Activated CD4-positive, alpha-beta T cell treated with anti-CD3 and anti-CD28 coated beads, Interleukin-2, amount 10 ng/mL, durations not matched to agents 24 days and 14 days (primary cell): ENCODE measurements around the gene E4F1. TPM values are rescaled to one million over a fixed set of nuclear protein-coding genes. Genes with fewer than 3 reads are reported as not detected.
A peak's percentile ranks its signal among the peaks of the same experiment; 100 is the strongest.
"Not testable (repeated sequence)": the region's sequence is repeated elsewhere in the genome, so short reads cannot be mapped to it uniquely, and the experiment has no call there.

ENCODE experiments used
- DNase-seq: peaks from one replicate; pipeline ENCODE4 v3.0.0; 2022
- H3K27ac Mint-ChIP-seq: one replicate; pipeline ENCODE4 v1.8.0; 2022; ENCODE audit warnings: mild to moderate bottlenecking, mixed read lengths
- H3K27me3 Mint-ChIP-seq: one replicate; pipeline ENCODE4 v1.8.0; 2022; ENCODE audit warnings: mixed read lengths
- H3K36me3 Mint-ChIP-seq: one replicate; pipeline ENCODE4 v1.8.0; 2022; ENCODE audit warnings: low read depth, mild to moderate bottlenecking, mixed read lengths
- H3K4me1 Mint-ChIP-seq: one replicate; pipeline ENCODE4 v1.8.0; 2021; ENCODE audit warnings: mixed read lengths
- H3K4me3 Mint-ChIP-seq: one replicate; pipeline ENCODE4 v1.8.0; 2022; ENCODE audit warnings: mild to moderate bottlenecking, moderate library complexity, mixed read lengths
- H3K9me3 Mint-ChIP-seq: one replicate; pipeline ENCODE4 v1.8.0; 2021; ENCODE audit warnings: mixed read lengths
- intact Hi-C: fragments of 100-400 bp; cut with micrococcal nuclease; formaldehyde crosslinking; loops from one replicate; pipeline ENCODE4 v1.15.1; 2023
- total RNA-seq: library from RNA; stranded (reverse); gene quantifications from 2 replicates; pipeline ENCODE4 v1.2.3, GENCODE V29; 2022

Gene E4F1
- total RNA-seq, 1 donor from 2014 or later: 33.4 TPM

DNA sequence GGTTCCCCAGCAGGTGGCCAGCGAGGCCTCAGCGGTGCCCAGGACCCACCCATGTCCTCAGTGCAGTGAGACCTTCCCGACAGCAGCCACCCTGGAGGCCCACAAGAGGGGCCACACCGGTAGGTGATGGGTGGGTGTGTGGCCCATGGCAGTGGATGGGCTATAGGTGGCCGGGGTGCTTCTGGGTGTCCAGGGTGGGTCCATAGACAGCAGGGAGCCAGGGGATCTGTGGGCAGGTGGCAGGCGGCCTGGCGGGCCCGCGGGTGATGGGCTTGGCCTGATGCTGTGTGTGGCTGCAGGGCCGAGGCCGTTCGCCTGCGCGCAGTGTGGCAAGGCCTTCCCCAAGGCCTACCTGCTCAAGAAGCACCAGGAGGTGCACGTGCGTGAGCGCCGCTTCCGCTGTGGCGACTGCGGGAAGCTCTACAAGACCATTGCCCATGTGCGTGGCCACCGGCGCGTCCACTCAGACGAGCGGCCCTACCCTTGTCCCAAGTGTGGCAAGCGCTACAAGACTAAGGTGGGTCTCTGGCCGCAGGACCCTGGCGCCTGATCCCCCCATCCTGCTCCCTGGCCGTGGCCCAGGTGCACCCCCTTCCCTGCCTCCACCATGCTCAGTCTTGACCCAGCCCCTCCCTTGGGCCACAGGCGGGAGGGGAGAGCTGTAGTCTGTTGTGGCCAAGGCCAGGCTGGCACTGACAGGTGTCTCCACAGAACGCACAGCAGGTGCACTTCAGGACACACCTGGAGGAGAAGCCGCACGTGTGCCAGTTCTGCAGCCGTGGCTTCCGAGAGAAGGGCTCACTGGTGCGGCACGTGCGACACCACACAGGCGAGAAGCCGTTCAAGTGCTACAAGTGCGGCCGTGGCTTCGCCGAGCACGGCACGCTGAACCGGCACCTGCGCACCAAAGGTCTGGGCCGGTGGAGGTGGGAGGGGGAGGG, 10.8 kb downstream of the E4F1 start:
- intact Hi-C loops: no loop called here
- no peaks in the 10 kb centered on the region for H3K9me3 Mint-ChIP-seq
- peaks cover 19% of the 10 kb centered on the region for H3K36me3 Mint-ChIP-seq
- no peaks in the 10 kb centered on the region for H3K4me1 Mint-ChIP-seq
- H3K27me3 Mint-ChIP-seq: no peaks in the 10 kb centered on the region
- no peak overlapping the region for H3K27ac Mint-ChIP-seq
- no peak overlapping the region for H3K4me3 Mint-ChIP-seq
- DNase-seq: no peak

DNA sequence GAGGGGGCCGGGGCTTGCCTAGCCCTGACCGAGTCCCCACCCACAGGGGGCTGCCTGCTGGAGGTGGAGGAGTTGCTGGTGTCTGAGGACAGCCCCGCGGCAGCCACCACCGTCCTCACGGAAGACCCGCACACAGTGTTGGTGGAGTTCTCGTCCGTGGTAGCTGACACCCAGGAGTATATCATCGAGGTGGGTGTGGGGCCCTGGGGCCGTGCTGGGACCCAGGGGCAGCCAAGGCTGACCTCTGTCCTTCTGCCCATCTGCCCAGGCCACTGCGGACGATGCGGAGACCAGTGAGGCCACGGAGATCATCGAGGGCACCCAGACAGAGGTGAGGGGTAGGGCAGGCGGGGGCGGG, 11.4 kb downstream of the E4F1 start:
- intact Hi-C loops: no loop called here
- no peaks in the 10 kb centered on the region for H3K4me1 Mint-ChIP-seq
- no peak for DNase-seq
- H3K36me3 Mint-ChIP-seq: peaks cover 19% of the 10 kb centered on the region
- H3K27ac Mint-ChIP-seq: no peak overlapping the region
- H3K27me3 Mint-ChIP-seq: no peaks in the 10 kb centered on the region
- H3K4me3 Mint-ChIP-seq: no peak overlapping the region
- H3K9me3 Mint-ChIP-seq: no peaks in the 10 kb centered on the region

DNA sequence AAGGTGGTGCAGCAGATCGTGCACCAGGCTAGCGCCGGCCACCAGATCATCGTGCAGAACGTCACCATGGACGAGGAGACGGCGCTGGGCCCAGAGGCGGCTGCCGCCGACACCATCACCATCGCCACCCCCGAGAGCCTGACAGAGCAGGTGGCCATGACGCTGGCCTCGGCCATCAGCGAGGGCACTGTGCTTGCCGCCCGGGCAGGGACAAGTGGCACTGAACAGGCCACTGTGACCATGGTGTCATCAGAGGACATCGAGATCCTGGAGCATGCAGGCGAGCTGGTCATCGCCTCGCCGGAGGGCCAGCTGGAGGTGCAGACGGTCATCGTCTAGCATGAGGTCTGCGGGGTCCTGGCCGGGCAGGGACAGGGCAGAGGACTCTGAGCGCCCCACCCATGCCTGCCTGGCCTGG, 11.9 kb downstream of the E4F1 start:
- Mint-ChIP-seq H3K4me3 (no peak overlapping the region), H3K9me3 (no peaks in the 10 kb centered on the region), H3K27me3 (no peaks in the 10 kb centered on the region), H3K27ac (peak overlapping the region; percentile 25), H3K36me3 (peaks cover 15% of the 10 kb centered on the region), H3K4me1 (no peaks in the 10 kb centered on the region)
- no peak for DNase-seq
- intact Hi-C loops: no loop called here

DNA sequence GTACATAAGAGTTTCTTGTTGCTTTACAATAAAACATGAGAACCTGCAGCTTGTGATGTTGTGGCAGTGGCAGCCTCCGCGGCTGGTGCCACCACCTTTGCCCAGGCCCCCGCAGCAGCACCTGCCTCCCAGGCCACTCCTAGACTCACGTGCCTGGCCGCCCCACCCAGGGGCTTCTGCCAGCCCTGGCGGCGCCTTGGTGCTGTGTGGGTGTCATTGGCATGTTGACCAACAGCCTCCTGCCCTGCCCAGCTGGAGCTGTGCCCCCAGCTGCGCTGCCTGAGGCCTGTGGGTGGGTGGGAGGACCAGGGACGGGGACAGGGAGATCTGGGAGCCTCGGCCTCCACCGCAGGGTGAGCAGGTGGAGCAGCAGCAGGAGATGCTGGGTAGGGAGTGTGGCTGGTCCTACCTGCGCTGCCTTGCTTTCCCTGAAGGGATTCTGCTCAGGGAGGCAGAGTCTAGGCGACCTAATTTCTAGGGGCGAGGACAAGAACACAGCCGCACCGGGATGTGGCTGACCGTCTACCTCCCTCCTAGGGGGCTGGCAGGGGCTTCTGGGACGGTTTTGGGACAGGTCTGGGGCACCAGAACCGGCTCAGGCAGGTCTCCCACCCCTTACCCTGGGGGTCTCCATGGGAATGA, 12.4 kb downstream of the E4F1 start:
- Mint-ChIP-seq H3K27me3 (no peaks in the 10 kb centered on the region), H3K9me3 (no peaks in the 10 kb centered on the region), H3K27ac (no peak overlapping the region), H3K4me3 (no peak overlapping the region), H3K4me1 (no peaks in the 10 kb centered on the region), H3K36me3 (peaks cover 15% of the 10 kb centered on the region)
- no peak for DNase-seq
- intact Hi-C loops: no loop called here

DNA sequence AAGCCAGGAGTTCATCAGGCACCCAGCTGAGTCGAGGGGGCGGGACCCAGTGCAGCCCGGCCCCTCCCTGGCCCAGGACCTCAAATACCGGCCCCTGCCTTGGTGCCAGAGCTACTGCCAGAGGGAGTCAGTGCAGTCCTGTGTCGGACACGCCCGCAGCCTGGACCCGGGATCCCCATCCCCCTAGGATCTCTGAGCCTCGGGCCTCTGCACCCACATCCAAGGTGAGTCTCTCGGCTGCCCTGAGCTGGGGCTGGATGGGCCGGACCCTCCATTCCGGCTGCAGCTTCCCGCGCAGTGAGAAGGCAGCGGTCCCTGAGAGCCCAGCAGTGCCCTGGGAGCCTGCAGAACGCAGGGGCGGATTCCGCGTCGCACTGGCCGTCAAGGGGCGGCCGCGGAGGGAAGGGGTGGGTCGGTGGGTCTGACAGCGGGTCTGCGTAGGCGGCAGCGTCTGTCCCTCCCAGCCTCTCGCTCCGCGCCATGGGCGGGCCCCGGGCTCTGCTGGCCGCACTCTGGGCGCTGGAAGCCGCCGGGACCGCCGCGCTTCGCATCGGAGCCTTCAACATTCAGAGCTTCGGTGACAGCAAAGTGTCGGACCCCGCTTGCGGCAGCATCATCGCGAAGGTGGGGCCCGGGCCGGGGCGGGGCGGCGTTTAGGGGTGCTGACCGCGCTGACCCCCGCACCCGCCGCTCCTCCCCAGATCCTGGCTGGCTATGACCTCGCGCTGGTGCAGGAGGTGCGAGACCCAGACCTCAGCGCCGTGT, 13.1 kb downstream of the E4F1 start, which contains the start of gene DNASE1L2:
Gene DNASE1L2, plus strand, starts transcription at position 108 of the 765 bp plus-strand sequence. Its CDS starts 373 bp downstream, at position 481.
- H3K4me1 Mint-ChIP-seq: no peaks in the 10 kb centered on the region
- H3K36me3 Mint-ChIP-seq: peaks cover 15% of the 10 kb centered on the region
- H3K27me3 Mint-ChIP-seq: no peaks in the 10 kb centered on the region
- H3K27ac Mint-ChIP-seq: peak within 1 kb of the TSS; percentile 25
- no peak for DNase-seq
- intact Hi-C loops: no loop called here
- no peak within 1 kb of the TSS for H3K4me3 Mint-ChIP-seq
- H3K9me3 Mint-ChIP-seq: no peaks in the 10 kb centered on the region

DNA sequence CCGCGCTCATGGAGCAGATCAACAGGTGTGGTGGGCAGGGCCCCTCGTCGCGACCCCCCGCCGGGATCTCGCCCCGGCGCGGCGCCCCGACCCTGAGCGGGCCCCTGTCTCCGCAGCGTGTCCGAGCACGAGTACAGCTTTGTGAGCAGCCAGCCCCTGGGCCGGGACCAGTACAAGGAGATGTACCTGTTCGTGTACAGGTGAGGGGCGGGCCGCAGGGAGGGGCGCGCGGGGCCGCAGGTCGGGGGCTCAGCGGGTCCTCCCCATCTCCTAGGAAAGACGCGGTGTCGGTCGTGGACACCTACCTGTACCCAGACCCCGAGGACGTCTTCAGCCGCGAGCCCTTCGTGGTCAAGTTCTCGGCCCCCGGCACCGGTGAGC, 13.7 kb downstream of the E4F1 start:
- H3K27ac Mint-ChIP-seq: no peak overlapping the region
- intact Hi-C loops: no loop called here
- no peaks in the 10 kb centered on the region for H3K9me3 Mint-ChIP-seq
- H3K36me3 Mint-ChIP-seq: peaks cover 12% of the 10 kb centered on the region
- no peaks in the 10 kb centered on the region for H3K27me3 Mint-ChIP-seq
- no peaks in the 10 kb centered on the region for H3K4me1 Mint-ChIP-seq
- no peak for DNase-seq
- H3K4me3 Mint-ChIP-seq: no peak overlapping the region

DNA sequence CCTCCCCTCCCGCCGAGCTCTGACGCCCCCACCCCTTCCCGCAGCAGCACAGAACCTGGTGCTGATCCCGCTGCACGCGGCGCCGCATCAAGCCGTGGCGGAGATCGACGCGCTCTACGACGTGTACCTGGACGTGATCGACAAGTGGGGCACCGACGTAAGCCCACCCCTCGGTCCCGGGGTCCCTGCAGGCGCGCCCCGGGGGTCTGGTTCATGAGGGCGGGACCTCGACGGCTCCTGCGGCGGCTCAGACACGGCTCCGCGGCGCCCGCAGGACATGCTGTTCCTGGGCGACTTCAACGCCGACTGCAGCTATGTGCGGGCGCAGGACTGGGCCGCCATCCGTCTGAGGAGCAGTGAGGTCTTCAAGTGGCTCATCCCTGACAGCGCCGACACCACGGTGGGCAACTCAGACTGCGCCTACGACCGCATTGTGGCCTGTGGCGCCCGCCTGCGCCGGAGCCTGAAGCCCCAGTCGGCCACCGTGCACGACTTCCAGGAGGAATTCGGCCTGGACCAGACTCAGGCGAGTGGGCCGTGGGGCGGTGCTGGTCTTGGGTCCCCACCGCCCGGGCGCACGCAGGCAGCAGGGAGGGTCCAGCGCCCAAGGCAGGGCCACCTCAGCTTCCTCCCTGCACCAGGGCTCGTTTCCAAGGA, 14.2 kb downstream of the E4F1 start:
- no peak overlapping the region for H3K4me3 Mint-ChIP-seq
- intact Hi-C loops: no loop called here
- H3K27ac Mint-ChIP-seq: no peak overlapping the region
- no peaks in the 10 kb centered on the region for H3K9me3 Mint-ChIP-seq
- peaks cover 15% of the 10 kb centered on the region for H3K36me3 Mint-ChIP-seq
- H3K4me1 Mint-ChIP-seq: no peaks in the 10 kb centered on the region
- DNase-seq: no peak
- H3K27me3 Mint-ChIP-seq: no peaks in the 10 kb centered on the region

DNA sequence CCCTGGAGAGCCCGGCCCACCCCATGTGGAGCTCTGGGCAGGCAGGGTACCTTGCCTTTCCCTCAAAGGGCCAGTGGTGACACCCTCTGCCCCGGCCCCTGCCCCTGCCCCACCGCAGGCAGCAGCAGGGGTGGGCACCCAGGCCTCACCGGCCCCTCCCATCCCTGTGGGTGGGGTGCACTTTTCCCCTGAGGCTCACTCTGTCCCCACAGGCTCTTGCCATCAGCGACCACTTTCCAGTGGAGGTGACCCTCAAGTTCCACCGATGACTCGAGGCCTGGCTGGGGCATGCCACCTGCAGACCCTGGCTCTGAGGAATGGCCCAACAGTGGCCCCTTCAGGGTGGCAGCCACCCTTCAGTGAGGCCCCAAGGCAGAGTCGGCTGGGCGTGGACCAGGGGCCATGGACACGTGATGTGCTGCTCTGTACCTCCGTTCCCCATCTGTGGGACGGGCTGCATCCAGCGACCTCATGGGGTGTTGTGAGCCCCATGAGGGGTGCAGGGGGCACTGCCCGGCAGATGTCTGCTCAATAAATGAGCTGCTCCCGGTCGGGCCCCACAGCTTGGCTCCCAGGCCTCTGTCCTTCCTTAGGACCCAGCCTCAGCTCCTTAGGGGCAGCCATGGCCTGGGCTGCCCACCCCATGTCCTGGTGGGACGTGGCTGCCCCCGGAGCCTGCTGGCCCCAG, 14.9 kb downstream of the E4F1 start:
- Mint-ChIP-seq H3K27me3 (no peaks in the 10 kb centered on the region), H3K4me1 (no peaks in the 10 kb centered on the region), H3K36me3 (peaks cover 15% of the 10 kb centered on the region), H3K9me3 (no peaks in the 10 kb centered on the region), H3K27ac (no peak overlapping the region), H3K4me3 (no peak overlapping the region)
- intact Hi-C loops: no loop called here
- DNase-seq: no peak

DNA sequence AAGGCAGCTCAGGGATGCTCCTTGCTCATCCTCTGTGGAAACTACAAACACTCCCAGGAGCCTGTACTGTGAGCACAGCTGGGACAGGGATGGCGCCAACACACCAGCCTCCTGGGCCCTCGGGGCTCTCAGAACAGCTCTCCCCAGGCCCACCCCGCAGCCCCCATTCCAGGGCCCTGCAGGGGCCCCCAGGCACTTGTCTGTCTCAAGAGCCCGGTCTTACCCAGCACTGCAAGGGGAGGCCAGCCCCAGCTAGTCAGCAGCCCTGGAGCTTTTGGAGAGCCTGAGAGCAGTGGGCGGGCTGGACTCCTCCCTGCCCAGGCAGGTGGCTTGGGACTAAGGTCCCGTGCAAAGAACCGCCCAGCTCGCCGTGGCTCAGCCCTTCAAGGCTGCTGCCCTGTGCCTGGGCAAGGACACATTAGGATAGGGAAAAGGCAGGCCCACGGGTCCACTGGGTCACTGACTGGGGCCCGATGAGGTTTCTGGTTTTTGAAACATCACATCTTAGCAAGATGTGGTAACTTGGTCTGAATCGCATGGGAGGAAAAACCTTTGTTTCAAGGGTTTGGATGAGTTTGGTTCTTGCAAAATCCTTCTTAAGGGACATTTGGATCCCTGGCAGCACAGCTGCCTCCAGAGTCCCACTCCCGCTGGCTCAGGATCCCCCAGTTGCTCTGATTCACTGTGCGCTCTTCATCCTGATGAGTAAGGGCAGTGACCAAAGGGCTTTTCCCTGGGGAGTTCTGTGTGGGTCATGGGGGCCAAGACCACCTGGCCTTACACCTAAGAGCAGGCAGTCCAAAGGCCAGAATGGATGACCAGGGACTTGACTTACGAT, 15.7 kb downstream of the E4F1 start:
- H3K27me3 Mint-ChIP-seq: no peaks in the 10 kb centered on the region
- H3K9me3 Mint-ChIP-seq: no peaks in the 10 kb centered on the region
- H3K27ac Mint-ChIP-seq: no peak overlapping the region
- no peak overlapping the region for H3K4me3 Mint-ChIP-seq
- no peaks in the 10 kb centered on the region for H3K4me1 Mint-ChIP-seq
- H3K36me3 Mint-ChIP-seq: peaks cover 14% of the 10 kb centered on the region
- no peak for DNase-seq
- intact Hi-C loops: no loop called here

DNA sequence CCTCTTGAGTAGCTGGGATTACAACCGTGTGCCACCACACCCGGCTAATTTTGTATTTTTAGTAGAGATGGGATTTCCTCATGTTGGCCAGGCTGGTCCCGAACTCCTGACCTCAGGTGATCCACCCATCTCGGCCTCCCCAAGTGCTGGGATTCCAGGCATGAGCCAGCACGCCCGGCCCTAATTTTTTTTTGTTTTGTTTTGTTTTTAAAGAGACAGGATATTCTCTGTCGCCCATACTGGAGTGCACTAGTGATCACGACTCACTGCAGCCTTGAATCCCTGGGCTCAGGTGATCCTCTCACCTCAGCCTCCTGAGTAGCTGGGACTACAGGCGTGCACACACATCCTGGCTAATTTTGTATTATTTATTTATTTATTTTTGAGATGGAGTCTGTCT, 16.9 kb downstream of the E4F1 start:
- H3K27me3 Mint-ChIP-seq, H3K4me1 Mint-ChIP-seq, H3K4me3 Mint-ChIP-seq, DNase-seq, H3K27ac Mint-ChIP-seq, intact Hi-C loops, H3K9me3 Mint-ChIP-seq: not testable (repeated sequence)
- peaks cover 12% of the 10 kb centered on the region for H3K36me3 Mint-ChIP-seq

DNA sequence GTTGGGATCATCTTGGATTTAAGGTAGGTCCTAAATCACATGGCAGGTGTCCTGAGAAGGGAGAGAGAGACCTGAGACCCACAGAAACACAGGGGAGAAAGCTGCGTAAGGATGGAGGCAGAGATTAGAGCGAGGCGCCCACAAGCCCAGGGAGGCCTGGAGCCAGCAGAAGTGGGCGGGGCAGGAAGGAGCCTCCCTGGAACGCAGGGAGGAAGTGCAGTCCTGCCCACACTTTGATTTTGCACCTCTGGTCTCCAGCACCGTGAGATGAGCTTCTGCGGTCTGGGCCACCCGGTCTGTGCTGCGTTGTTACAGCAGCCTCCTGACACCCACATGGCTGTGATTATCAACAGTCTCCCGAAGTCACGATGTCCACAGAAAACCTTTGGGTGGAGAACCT, 19.2 kb downstream of the E4F1 start:
- no peaks in the 10 kb centered on the region for H3K9me3 Mint-ChIP-seq

DNA sequence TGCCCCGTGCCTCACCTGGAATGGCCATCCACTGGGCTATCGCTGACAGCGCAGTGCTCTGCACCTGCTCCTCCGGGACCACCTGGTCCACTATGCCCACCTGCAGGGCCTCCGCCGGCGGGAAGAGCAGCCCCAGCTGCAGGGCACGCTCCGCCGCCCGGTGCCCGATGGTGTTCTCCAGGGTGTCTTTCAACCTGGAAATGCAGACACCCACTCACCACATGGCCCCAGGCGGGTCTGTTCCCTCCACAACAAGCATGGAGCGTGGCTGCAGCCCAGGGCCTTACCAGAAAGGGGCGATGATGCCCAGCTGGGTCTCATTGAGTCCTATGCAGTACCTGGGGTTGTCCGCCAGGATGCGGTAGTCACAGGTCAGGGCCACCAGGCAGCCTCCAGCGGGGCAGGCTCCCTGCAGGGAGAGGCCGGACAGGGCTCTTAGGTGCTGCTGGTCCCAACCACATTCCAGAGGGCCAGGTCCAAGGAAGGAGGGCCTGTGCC, 19.7 kb downstream of the E4F1 start:
- no peak overlapping the region for H3K27ac Mint-ChIP-seq
- no peak for DNase-seq
- H3K27me3 Mint-ChIP-seq: no peaks in the 10 kb centered on the region
- H3K36me3 Mint-ChIP-seq: peaks cover 12% of the 10 kb centered on the region
- no peak overlapping the region for H3K4me3 Mint-ChIP-seq
- intact Hi-C loops: no loop called here
- no peaks in the 10 kb centered on the region for H3K9me3 Mint-ChIP-seq
- no peaks in the 10 kb centered on the region for H3K4me1 Mint-ChIP-seq

More for the DNA sequence above, 19.2 kb downstream of the E4F1 start:
- H3K27me3 Mint-ChIP-seq: no peaks in the 10 kb centered on the region
- peaks cover 12% of the 10 kb centered on the region for H3K36me3 Mint-ChIP-seq
- H3K4me1 Mint-ChIP-seq: no peaks in the 10 kb centered on the region
- no peak for DNase-seq
- peak overlapping the region; percentile 6 for H3K27ac Mint-ChIP-seq
- intact Hi-C loops: no loop called here
- no peak overlapping the region for H3K4me3 Mint-ChIP-seq
